BLaER1 (cell line): ENCODE measurements around the gene UNC80.

Experiments
- H3K27ac ChIP-seq: shearing (Covaris generic); formaldehyde crosslinking; 2 replicates; pipeline ENCODE4 v1.8.1; 2022
- H3K27me3 ChIP-seq: shearing (Covaris generic); formaldehyde crosslinking; 2 replicates; pipeline ENCODE4 v1.8.1; 2022
- H3K36me3 ChIP-seq: shearing (Covaris generic); formaldehyde crosslinking; 2 replicates; pipeline ENCODE4 v1.8.1; 2022
- H3K4me1 ChIP-seq: shearing (Covaris generic); formaldehyde crosslinking; 2 replicates; pipeline ENCODE4 v1.8.1; 2022
- H3K4me2 ChIP-seq: shearing (Covaris generic); formaldehyde crosslinking; 2 replicates; pipeline ENCODE4 v1.8.1; 2022
- H3K4me3 ChIP-seq: shearing (Covaris generic); formaldehyde crosslinking; 2 replicates; pipeline ENCODE4 v1.8.1; 2022
- H3K9ac ChIP-seq: shearing (Covaris generic); formaldehyde crosslinking; 2 replicates; pipeline ENCODE4 v1.8.1; 2022
- H3K9me3 ChIP-seq: shearing (Covaris generic); formaldehyde crosslinking; 2 replicates; pipeline ENCODE4 v1.8.1; 2022
- H4K20me1 ChIP-seq: shearing (Covaris generic); formaldehyde crosslinking; 2 replicates; pipeline ENCODE4 v1.8.1; 2022
- Cebpa-rat ChIP-seq: shearing (Covaris generic); IDR thresholded peaks from 2 replicates; pipeline ENCODE4 v1.8.1; 2022

The UNC80 gene

DNA sequence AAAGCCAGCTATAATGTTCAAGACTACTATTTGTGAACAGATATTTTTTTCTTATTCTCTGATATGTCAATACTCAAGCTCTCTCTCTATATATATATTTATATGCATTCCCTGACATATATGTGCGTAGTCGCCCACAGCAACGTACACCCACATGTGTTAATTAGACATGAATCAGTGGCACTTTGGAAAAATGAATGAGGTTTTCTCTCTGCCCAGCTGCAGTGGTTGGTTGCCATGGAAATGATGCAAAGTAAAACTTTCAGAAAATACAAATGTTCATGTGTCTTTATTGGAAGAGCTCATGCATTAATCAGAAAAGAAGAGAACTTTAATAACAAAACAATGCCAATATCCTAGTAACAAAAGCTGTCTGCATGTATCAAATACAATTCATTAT lies 34.7 kb downstream of the UNC80 start:
- no peak for TF ChIP-seq Cebpa-rat
- H3K9me3 ChIP-seq: peaks cover 17% of the 10 kb centered on the region

DNA sequence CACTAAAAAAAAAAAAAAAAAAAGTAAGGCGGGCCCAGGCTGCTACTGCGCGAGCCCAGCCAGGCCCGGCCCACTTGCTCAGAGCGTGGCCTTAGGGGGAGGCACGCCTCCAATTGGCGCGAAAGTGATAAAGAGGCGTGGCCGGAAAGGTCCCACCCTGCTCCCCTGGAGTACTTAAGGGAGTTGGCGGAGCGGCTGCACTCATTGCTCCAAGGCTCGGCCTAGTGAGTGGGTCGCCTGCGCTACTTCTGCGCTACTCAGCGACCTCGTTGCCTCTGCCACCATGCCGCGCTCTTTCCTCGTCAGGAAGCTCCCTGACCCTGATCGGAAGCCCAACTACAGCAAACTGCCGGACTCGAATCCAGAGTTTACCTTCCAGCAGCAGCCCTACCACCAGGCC lies 36.9 kb downstream of the UNC80 start:
- Histone ChIP-seq H4K20me1 (no peaks in the 10 kb centered on the region), H3K9ac (no peak overlapping the region), H3K4me3 (no peak overlapping the region), H3K4me2 (no peak overlapping the region), H3K4me1 (peaks cover 15% of the 10 kb centered on the region), H3K36me3 (no peaks in the 10 kb centered on the region), H3K9me3 (peaks cover 17% of the 10 kb centered on the region), H3K27me3 (no peaks in the 10 kb centered on the region), H3K27ac (no peak overlapping the region)
- TF ChIP-seq Cebpa-rat: no peak

More for the DNA sequence above, 34.7 kb downstream of the UNC80 start:
- no peak overlapping the region for H3K4me2 ChIP-seq
- H3K4me1 ChIP-seq: peaks cover 15% of the 10 kb centered on the region
- no peaks in the 10 kb centered on the region for H3K36me3 ChIP-seq
- H4K20me1 ChIP-seq: no peaks in the 10 kb centered on the region
- H3K27me3 ChIP-seq: no peaks in the 10 kb centered on the region
- H3K27ac ChIP-seq: no peak overlapping the region
- no peak overlapping the region for H3K9ac ChIP-seq
- H3K4me3 ChIP-seq: no peak overlapping the region

GRCh38 chr2:209809256-209809655 lies 37.6 kb downstream of the UNC80 start:
- H3K36me3 ChIP-seq: no peaks in the 10 kb centered on the region
- H3K4me1 ChIP-seq: peaks cover 15% of the 10 kb centered on the region
- no peak for TF ChIP-seq Cebpa-rat
- no peak overlapping the region for H3K4me3 ChIP-seq
- H3K27me3 ChIP-seq: no peaks in the 10 kb centered on the region
- no peak overlapping the region for H3K9ac ChIP-seq
- H3K27ac ChIP-seq: no peak overlapping the region
- peaks cover 17% of the 10 kb centered on the region for H3K9me3 ChIP-seq
- no peaks in the 10 kb centered on the region for H4K20me1 ChIP-seq
- no peak overlapping the region for H3K4me2 ChIP-seq

GRCh38 chr2:209817844-209818271 lies 46.2 kb downstream of the UNC80 start:
- H3K27me3 ChIP-seq: no peaks in the 10 kb centered on the region
- no peaks in the 10 kb centered on the region for H3K4me1 ChIP-seq
- H3K36me3 ChIP-seq: no peaks in the 10 kb centered on the region
- H3K9me3 ChIP-seq: no peaks in the 10 kb centered on the region
- no peaks in the 10 kb centered on the region for H4K20me1 ChIP-seq
- H3K27ac ChIP-seq: no peak overlapping the region
- H3K4me3 ChIP-seq: no peak overlapping the region
- TF ChIP-seq Cebpa-rat: no peak
- no peak overlapping the region for H3K4me2 ChIP-seq
- H3K9ac ChIP-seq: no peak overlapping the region

GRCh38 chr2:209818939-209819338 lies 47.3 kb downstream of the UNC80 start:
- H3K9ac ChIP-seq: no peak overlapping the region
- no peaks in the 10 kb centered on the region for H4K20me1 ChIP-seq
- H3K4me1 ChIP-seq: no peaks in the 10 kb centered on the region
- no peak overlapping the region for H3K27ac ChIP-seq
- TF ChIP-seq Cebpa-rat: no peak
- no peaks in the 10 kb centered on the region for H3K9me3 ChIP-seq
- H3K4me2 ChIP-seq: no peak overlapping the region
- no peak overlapping the region for H3K4me3 ChIP-seq
- no peaks in the 10 kb centered on the region for H3K27me3 ChIP-seq
- no peaks in the 10 kb centered on the region for H3K36me3 ChIP-seq

GRCh38 chr2:209821806-209822205 lies 50.2 kb downstream of the UNC80 start:
- Histone ChIP-seq H3K27me3 (no peaks in the 10 kb centered on the region), H3K27ac (no peak overlapping the region), H3K9ac (no peak overlapping the region), H3K4me1 (no peaks in the 10 kb centered on the region), H3K36me3 (no peaks in the 10 kb centered on the region), H4K20me1 (no peaks in the 10 kb centered on the region), H3K4me2 (no peak overlapping the region), H3K4me3 (no peak overlapping the region), H3K9me3 (no peaks in the 10 kb centered on the region)
- no peak for TF ChIP-seq Cebpa-rat

- H4K20me1 ChIP-seq: no peaks in the 10 kb centered on the region
- no peak overlapping the region for H3K4me3 ChIP-seq
- H3K27ac ChIP-seq: no peak overlapping the region
- H3K4me2 ChIP-seq: no peak overlapping the region
- no peaks in the 10 kb centered on the region for H3K27me3 ChIP-seq
- H3K36me3 ChIP-seq: no peaks in the 10 kb centered on the region
- TF ChIP-seq Cebpa-rat: no peak
- no peak overlapping the region for H3K9ac ChIP-seq
- no peaks in the 10 kb centered on the region for H3K9me3 ChIP-seq
- no peaks in the 10 kb centered on the region for H3K4me1 ChIP-seq
Observed at GRCh38 chr2:209823484-209823883, 51.9 kb downstream of the UNC80 start.

DNA sequence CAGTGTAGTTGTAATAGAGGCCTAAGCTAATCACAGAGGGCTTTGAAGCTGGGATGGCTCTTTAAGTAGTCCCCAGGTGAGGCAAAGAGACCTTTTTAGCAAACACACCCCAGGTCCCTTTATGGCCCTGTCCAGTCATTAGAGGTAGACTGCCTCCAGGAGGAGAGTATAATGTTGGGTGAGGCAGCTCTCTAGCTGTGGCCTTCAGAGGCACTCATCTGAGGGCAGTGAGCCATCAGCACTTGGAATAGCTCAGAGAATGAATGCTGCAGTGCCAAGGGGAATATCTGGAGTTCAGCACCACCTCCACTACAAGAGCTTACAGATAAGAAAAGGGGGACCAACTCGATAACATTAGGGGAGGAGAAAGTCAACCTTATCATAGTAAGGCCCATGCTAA lies 52.8 kb downstream of the UNC80 start:
- Histone ChIP-seq H3K9ac (no peak overlapping the region), H3K27ac (no peak overlapping the region), H3K4me1 (no peaks in the 10 kb centered on the region), H3K36me3 (no peaks in the 10 kb centered on the region), H3K4me2 (no peak overlapping the region), H3K27me3 (no peaks in the 10 kb centered on the region), H4K20me1 (no peaks in the 10 kb centered on the region), H3K4me3 (no peak overlapping the region), H3K9me3 (no peaks in the 10 kb centered on the region)
- TF ChIP-seq Cebpa-rat: no peak

DNA sequence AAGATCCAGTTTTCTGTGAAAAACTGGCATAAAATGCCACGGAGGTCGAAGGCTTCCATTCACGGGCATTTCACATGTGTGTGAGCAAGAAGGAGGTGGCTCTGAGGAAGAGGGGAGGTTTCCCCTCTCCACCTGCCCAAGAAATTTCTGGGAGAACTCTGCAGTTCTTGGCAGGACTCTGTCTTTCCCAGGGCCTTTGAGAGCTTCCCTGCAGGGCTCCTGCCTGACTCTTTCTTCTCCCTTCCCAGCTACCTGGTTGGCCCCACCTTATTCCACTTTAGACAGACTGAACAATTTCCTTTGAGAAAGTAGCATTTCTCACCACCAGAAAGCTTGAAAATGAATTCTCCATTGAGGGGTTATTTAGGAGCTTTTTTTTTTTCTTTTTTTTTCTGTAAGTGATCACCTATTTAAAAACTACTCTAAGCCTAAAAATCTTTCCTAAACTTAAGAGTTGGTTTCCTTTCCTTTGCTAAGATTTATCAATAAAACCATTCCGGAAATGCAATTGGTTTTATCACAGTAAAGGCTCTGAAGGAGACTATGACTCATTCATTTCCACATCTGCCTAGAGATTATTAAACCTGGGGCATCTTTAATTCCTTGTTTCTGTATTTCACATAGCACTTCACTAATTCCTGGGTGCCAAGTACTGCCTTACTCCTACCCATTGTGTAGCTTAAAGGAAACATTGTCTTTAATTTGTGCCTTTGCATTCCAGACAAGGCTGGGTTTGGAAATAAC lies 59.3 kb downstream of the UNC80 start:
- no peaks in the 10 kb centered on the region for H3K9me3 ChIP-seq
- no peak overlapping the region for H3K4me2 ChIP-seq
- no peak for TF ChIP-seq Cebpa-rat
- H3K36me3 ChIP-seq: no peaks in the 10 kb centered on the region
- no peaks in the 10 kb centered on the region for H3K4me1 ChIP-seq
- H3K4me3 ChIP-seq: no peak overlapping the region
- H3K27me3 ChIP-seq: no peaks in the 10 kb centered on the region
- H3K27ac ChIP-seq: no peak overlapping the region
- no peaks in the 10 kb centered on the region for H4K20me1 ChIP-seq
- H3K9ac ChIP-seq: no peak overlapping the region

DNA sequence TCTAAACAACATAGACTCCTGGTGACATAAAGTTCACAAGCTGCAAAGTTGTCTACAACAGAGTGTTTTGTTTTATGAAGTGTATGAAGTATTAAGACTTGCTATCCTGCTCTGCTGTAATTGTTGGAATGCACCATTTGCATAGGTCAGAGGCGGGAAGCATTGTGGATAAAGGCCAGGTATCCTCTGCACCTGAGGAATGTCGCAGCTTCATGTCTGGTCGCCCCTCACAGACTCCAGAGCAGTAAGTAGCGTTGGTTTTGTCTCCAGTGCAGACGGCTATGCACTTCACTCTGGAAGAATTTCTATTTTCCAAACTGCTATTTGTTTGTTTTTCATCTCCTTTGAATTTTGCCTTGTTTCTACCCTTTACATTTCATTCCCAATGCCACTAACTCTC lies 63.1 kb downstream of the UNC80 start:
- Histone ChIP-seq H3K4me3 (no peak overlapping the region), H4K20me1 (no peaks in the 10 kb centered on the region), H3K36me3 (no peaks in the 10 kb centered on the region), H3K27ac (no peak overlapping the region), H3K9ac (no peak overlapping the region), H3K9me3 (no peaks in the 10 kb centered on the region), H3K27me3 (no peaks in the 10 kb centered on the region), H3K4me1 (no peaks in the 10 kb centered on the region), H3K4me2 (no peak overlapping the region)
- TF ChIP-seq Cebpa-rat: no peak

- H3K4me3 ChIP-seq: no peak overlapping the region
- no peak overlapping the region for H3K27ac ChIP-seq
- no peak for TF ChIP-seq Cebpa-rat
- no peak overlapping the region for H3K9ac ChIP-seq
- H3K27me3 ChIP-seq: no peaks in the 10 kb centered on the region
- no peak overlapping the region for H3K4me2 ChIP-seq
- H3K36me3 ChIP-seq: no peaks in the 10 kb centered on the region
- H4K20me1 ChIP-seq: no peaks in the 10 kb centered on the region
- H3K4me1 ChIP-seq: no peaks in the 10 kb centered on the region
- H3K9me3 ChIP-seq: no peaks in the 10 kb centered on the region
Observed at GRCh38 chr2:209840434-209840833, 68.8 kb downstream of the UNC80 start.
